ENCODE data around the gene NLRC5.
"Not testable (repeated sequence)": the region's sequence is repeated elsewhere in the genome, so short reads cannot be mapped to it uniquely, and the experiment has no call there.

NLRC5 gene

GRCh38 chr16:57003439-57004386, 14.4 kb downstream of the NLRC5 start:
- DNase-seq = no peak

- DNase-seq = no peak
Measured at GRCh38 chr16:57004387-57005250, 15.3 kb downstream of the NLRC5 start.

- DNase-seq = not testable (repeated sequence)
Measured at GRCh38 chr16:57005597-57005996, 16.2 kb downstream of the NLRC5 start.

- DNase-seq = no peak
Measured at GRCh38 chr16:57007050-57007449, 17.7 kb downstream of the NLRC5 start.

GRCh38 chr16:57007530-57007929, 18.2 kb downstream of the NLRC5 start:
- DNase-seq = no peak

- no peak for DNase-seq
Measured at GRCh38 chr16:57008440-57008839, 19.1 kb downstream of the NLRC5 start.

GRCh38 chr16:57009643-57010170, 20.4 kb downstream of the NLRC5 start:
- no peak for DNase-seq

GRCh38 chr16:57012353-57012752, 23.0 kb downstream of the NLRC5 start:
- DNase-seq = no peak

GRCh38 chr16:57013229-57013628, 23.9 kb downstream of the NLRC5 start:
- DNase-seq = no peak

GRCh38 chr16:57013902-57014301, 24.5 kb downstream of the NLRC5 start:
- DNase-seq = no peak

- no peak for DNase-seq
Measured at GRCh38 chr16:57016301-57016700, 26.9 kb downstream of the NLRC5 start.

- DNase-seq = no peak
Measured at GRCh38 chr16:57016831-57017230, 27.5 kb downstream of the NLRC5 start.

GRCh38 chr16:57017251-57017650, 27.9 kb downstream of the NLRC5 start:
- DNase-seq = no peak

- DNase-seq = no peak
Measured at GRCh38 chr16:57019746-57020145, 30.4 kb downstream of the NLRC5 start.

- DNase-seq = no peak
Measured at GRCh38 chr16:57020651-57021050, 31.3 kb downstream of the NLRC5 start.

GRCh38 chr16:57021757-57022156, 32.4 kb downstream of the NLRC5 start:
- DNase-seq = no peak

GRCh38 chr16:57022445-57022844, 33.1 kb downstream of the NLRC5 start:
- DNase-seq = no peak

- DNase-seq = no peak
Measured at GRCh38 chr16:57023541-57024249, 34.3 kb downstream of the NLRC5 start.

- DNase-seq = no peak
Measured at GRCh38 chr16:57024894-57025680, 35.7 kb downstream of the NLRC5 start.

GRCh38 chr16:57025941-57026777, 36.8 kb downstream of the NLRC5 start:
- DNase-seq = no peak

- DNase-seq = no peak
Measured at GRCh38 chr16:57026778-57027062, 37.4 kb downstream of the NLRC5 start.

Measured in NCI-H1694 (cell line).